GM18861 (cell line): ENCODE data around the gene BID.
"Not testable (repeated sequence)": the region's sequence is repeated elsewhere in the genome, so short reads cannot be mapped to it uniquely, and the experiment has no call there.

Source experiments
- ATAC-seq: cut with Tn5 transposase; IDR thresholded peaks from one replicate; pipeline ENCODE4 v1.9.1; 2021; ENCODE audit not compliant: unreplicated experiment

The BID gene

GRCh38 chr22:17770180-17771077 lies 3.8 kb downstream of the BID start:
- no peak for ATAC-seq

- ATAC-seq, result no peak
Observed at GRCh38 chr22:17769716-17770082, 4.6 kb downstream of the BID start.

GRCh38 chr22:17769013-17769715 lies 5.1 kb downstream of the BID start:
- no peak for ATAC-seq

GRCh38 chr22:17767233-17768065 lies 6.8 kb downstream of the BID start:
- peak; percentile 57 for ATAC-seq

GRCh38 chr22:17764852-17765251 lies 9.4 kb downstream of the BID start:
- not testable (repeated sequence) for ATAC-seq

GRCh38 chr22:17764036-17764435 lies 10.2 kb downstream of the BID start:
- ATAC-seq, result no peak

- not testable (repeated sequence) for ATAC-seq
Observed at GRCh38 chr22:17763442-17763841, 10.8 kb downstream of the BID start.

- ATAC-seq, result no peak
Observed at GRCh38 chr22:17761138-17761488, 13.2 kb downstream of the BID start.

GRCh38 chr22:17754233-17754925 lies 19.9 kb downstream of the BID start:
- ATAC-seq, result no peak

- ATAC-seq, result no peak
Observed at GRCh38 chr22:17753401-17753989, 20.8 kb downstream of the BID start.

GRCh38 chr22:17751596-17751995 lies 22.7 kb downstream of the BID start:
- ATAC-seq, result no peak

- no peak for ATAC-seq
Observed at GRCh38 chr22:17749605-17750395, 24.5 kb downstream of the BID start.

- ATAC-seq, result no peak
Observed at GRCh38 chr22:17748555-17749353, 25.5 kb downstream of the BID start.

GRCh38 chr22:17746916-17747315 lies 27.4 kb downstream of the BID start:
- no peak for ATAC-seq

- ATAC-seq, result no peak
Observed at GRCh38 chr22:17744430-17744829, 29.8 kb downstream of the BID start.

GRCh38 chr22:17743661-17744411 lies 30.4 kb downstream of the BID start:
- no peak for ATAC-seq

GRCh38 chr22:17742527-17742902 lies 31.8 kb downstream of the BID start:
- ATAC-seq, result no peak

GRCh38 chr22:17741866-17742526 lies 32.3 kb downstream of the BID start:
- no peak for ATAC-seq
